GM13976 (cell line): ENCODE data around the gene FAM131A.

Experiments used
- DNase-seq: peaks from one replicate; pipeline ENCODE4 v3.0.0; 2012; ENCODE audit warnings: low spot score
- in situ Hi-C: fragments of 300-500 bp; cut with MboI; formaldehyde crosslinking; loops from one replicate; pipeline ENCODE4 v1.12.0; 2022; ENCODE audit warnings: low sequenced_read_pairs, mixed read lengths, inconsistent platforms; ENCODE audit not compliant: unreplicated experiment
- TF ChIP-seq, protein P1 (sequence below): IDR thresholded peaks from 2 replicates; pipeline ENCODE4 v1.5.1; 2012; ENCODE audit warnings: borderline replicate concordance, mild to moderate bottlenecking; ENCODE audit not compliant: insufficient read depth; ENCODE audit errors: extremely low read depth, missing control alignments, control extremely low read depth

FAM131A gene

DNA sequence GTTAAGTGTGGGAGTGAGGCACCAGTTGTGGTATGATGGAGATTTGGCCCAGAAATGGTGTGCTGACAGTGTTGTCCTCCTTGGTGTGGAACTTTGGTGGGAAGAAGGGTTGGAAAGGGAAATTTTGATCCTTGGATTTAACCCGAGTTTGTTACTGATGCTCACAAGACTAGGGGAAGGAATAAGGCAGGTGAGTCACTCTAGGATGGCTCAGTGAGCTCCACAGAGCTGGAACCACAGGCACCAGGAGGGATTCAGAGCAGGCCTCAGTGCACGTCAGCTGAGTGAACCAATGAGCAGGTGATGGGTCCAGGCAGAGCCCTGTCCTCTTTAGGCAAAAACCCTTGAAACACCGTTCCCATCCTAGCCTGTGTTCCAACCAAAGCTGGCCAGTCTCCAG is 53.9 kb downstream of the FAM131A start:
- no peak for DNase-seq
- in situ Hi-C loops, result no loop called here
- TF ChIP-seq, protein P1, sequence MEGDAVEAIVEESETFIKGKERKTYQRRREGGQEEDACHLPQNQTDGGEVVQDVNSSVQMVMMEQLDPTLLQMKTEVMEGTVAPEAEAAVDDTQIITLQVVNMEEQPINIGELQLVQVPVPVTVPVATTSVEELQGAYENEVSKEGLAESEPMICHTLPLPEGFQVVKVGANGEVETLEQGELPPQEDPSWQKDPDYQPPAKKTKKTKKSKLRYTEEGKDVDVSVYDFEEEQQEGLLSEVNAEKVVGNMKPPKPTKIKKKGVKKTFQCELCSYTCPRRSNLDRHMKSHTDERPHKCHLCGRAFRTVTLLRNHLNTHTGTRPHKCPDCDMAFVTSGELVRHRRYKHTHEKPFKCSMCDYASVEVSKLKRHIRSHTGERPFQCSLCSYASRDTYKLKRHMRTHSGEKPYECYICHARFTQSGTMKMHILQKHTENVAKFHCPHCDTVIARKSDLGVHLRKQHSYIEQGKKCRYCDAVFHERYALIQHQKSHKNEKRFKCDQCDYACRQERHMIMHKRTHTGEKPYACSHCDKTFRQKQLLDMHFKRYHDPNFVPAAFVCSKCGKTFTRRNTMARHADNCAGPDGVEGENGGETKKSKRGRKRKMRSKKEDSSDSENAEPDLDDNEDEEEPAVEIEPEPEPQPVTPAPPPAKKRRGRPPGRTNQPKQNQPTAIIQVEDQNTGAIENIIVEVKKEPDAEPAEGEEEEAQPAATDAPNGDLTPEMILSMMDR, result no peak

DNA sequence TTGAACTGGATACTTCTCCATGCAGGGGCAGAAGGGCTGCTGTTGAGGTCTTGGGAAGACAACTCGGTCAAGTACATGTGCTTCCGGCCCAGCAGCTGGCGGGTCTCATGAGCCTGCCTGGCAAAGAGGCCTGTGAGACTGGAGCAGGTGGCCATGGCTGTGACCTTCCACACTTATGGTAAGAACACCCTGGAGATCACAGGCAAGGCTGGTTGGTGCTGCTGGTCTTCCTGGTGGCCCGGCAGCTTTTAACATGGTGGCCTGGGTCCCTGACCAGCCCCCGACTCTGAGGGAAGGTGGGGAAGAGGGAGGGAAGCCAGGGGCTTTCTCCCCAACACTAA is 57.9 kb downstream of the FAM131A start:
- TF ChIP-seq, protein P1, result no peak
- DNase-seq, result no peak
- in situ Hi-C loops, result no loop called here
